ENCODE results near the gene ACR.

ACR gene

DNA sequence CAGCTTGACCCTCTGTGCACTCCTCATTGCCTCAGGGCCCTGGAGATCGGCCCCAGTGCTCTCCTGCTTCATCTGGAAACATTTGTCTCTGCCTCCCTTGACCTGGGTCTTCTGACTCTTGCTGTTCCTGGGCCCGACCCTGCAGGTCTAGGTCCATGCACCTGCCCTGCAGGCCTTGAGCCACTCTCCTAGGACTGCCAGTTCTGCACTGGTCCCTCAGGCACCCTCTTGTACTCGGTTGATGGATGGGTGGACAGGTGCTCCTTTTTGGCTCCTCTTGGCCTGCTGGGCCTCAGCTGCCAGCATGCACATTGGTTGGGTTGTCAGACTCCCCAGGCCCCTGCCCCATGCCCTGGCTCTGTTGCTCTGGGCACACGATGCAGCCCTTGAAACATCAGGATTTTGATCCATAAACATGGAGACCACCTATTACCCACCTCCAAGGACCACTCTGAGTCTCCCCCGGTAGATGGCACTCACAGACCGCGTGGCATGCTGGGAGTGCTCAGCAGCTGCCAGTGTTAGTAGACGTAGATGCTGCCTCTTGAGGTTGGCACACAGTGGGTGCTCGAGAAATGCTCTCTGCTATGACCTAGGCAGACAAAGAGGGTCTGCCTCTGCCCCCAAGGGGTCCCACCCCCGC, 20.2 kb upstream of the ACR start:
- DNase-seq (ENCODE audit: low read depth), result no peak

DNA sequence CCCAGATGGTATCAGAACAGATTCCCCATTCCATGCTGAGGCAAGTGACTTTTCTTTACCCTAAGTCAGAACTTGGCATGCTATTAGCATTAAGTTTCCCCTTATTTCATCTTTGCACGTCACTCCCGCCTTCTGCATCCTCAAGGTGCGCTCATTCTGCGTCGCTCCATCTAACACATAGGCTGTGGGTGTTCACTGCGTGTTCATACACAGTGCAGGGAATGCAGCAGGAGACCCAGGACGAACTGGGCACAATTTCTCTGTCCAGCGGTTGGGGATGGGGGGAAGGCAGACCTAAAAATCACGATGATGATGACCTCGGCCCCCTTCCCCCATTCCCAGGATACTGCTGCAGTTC, 19.7 kb upstream of the ACR start:
- no peak for DNase-seq (ENCODE audit: low read depth)

GRCh38 chr22:50719814-50720300, 18.1 kb upstream of the ACR start:
- DNase-seq (ENCODE audit: low read depth), result no peak

DNA sequence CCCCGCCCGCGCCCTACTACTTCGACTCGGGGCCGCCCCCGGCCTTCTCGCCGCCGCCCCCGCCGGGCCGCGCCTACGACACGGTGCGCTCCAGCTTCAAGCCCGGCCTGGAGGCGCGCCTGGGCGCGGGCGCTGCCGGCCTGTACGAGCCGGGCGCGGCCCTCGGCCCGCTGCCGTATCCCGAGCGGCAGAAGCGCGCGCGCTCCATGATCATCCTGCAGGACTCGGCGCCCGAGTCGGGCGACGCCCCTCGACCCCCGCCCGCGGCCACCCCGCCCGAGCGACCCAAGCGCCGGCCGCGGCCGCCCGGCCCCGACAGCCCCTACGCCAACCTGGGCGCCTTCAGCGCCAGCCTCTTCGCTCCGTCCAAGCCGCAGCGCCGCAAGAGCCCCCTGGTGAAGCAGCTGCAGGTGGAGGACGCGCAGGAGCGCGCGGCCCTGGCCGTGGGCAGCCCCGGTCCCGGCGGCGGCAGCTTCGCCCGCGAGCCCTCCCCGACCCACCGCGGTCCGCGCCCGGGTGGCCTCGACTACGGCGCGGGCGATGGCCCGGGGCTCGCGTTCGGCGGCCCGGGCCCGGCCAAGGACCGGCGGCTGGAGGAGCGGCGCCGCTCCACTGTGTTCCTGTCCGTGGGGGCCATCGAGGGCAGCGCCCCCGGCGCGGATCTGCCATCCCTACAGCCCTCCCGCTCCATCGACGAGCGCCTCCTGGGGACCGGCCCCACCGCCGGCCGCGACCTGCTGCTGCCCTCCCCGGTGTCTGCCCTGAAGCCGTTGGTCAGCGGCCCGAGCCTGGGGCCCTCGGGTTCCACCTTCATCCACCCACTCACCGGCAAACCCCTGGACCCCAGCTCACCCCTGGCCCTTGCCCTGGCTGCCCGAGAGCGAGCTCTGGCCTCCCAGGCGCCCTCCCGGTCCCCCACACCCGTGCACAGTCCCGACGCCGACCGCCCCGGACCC, 17.4 kb upstream of the ACR start:
- DNase-seq (ENCODE audit: low read depth), result no peak

DNA sequence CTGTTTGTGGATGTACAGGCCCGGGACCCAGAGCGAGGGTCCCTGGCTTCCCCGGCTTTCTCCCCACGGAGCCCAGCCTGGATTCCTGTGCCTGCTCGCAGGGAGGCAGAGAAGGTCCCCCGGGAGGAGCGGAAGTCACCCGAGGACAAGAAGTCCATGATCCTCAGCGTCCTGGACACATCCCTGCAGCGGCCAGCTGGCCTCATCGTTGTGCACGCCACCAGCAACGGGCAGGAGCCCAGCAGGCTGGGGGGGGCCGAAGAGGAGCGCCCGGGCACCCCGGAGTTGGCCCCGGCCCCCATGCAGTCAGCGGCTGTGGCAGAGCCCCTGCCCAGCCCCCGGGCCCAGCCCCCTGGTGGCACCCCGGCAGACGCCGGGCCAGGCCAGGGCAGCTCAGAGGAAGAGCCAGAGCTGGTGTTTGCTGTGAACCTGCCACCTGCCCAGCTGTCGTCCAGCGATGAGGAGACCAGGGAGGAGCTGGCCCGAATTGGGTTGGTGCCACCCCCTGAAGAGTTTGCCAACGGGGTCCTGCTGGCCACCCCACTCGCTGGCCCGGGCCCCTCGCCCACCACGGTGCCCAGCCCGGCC, 16.7 kb upstream of the ACR start:
- no peak for DNase-seq (ENCODE audit: low read depth)

DNA sequence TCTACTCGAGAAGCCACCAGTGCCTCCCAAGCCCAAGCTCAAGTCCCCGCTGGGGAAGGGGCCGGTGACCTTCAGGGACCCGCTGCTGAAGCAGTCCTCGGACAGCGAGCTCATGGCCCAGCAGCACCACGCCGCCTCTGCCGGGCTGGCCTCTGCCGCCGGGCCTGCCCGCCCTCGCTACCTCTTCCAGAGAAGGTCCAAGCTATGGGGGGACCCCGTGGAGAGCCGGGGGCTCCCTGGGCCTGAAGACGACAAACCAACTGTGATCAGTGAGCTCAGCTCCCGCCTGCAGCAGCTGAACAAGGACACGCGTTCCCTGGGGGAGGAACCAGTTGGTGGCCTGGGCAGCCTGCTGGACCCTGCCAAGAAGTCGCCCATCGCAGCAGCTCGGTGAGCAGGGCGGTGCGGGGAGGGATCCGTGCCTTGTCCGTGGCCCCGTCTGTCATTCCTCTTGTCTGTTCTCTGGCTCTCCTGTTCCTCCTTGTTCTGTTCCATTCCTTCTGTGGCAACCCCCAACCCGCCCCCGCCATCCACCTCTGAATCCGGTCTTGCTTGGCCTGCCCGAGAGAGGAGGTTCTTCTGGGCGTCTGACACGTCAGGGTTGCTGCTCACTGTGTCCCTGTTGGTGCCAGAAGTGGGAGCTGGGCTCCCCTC, 15.8 kb upstream of the ACR start:
- DNase-seq (ENCODE audit: low read depth), result no peak

DNA sequence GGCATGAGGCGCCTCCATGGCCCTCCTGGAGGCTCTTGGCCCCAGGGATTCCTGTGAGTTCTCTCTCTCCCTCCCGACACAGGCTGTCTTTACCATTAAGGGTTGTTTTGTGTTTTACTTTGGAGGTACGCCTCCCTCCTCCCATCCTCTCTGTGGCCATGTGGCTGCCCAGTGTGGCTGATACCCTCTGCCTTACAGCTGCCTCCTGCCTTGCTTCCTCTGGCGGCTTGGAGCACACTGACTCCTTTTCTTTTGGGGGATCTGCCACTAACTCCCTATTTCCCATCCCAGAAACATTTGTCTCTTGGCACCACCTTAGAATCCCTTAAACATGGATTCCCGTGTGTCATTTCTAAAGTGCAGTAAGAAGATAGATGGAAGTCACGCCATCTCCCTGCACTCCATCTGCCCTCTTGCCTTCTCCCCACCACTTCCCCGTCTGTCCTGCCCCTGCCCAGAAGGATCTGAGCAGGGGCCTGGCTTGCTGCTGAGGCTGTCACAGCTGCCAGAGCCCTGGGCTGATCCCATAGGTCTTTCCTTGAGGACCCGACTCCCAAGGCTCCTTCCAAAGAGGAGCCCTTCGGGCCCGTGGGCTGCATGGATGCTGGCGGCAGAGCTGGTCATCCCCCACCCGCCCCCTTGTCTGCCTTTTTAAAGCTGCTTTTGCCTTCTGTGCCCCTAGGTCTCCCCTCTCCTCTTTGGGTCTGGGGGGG, 15.1 kb upstream of the ACR start:
- no peak for DNase-seq (ENCODE audit: low read depth)

DNA sequence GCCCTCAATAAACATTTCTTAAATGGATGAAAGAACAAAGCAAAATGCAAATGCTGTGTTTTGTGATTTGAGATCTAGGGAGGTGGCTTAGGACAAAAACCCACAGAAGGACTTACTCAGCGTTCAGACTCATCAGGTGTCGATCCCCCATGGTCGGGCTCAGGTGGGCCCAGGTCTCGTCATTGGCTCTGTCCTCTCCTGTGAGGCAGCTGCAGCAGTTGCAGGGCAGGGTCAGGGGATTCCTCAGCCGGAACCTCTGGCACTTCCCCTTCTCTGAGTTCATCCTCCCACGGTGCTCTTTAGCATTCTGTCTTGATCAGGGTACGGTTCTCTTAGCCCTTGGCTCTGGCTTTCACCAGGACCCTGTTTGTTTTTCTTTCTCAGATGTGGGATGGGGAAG, 14.0 kb upstream of the ACR start:
- no peak for DNase-seq (ENCODE audit: low read depth)

- no peak for DNase-seq (ENCODE audit: low read depth)
These were observed 13.4 kb upstream of the ACR start for GRCh38 chr22:50724616-50725015.

DNA sequence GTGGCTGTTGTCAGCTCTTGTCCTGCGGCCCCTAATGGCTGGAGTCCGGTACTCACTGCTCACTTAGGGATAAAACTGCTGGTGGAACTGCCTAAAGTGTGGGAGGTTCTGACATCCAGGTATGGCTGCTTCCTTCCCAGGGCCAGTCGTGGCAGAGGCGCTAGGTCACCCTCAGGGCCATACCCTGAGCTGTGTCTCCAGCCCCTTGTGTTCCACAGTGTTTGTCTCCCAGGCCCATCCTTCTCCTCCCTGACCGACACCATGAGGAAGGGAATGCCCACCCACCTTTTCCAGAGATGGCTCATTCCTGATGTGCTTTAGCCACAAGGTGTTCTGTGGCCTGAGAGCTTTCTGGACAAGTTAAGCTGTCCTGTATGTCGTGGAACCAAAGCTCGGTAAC, 12.4 kb upstream of the ACR start:
- no peak for DNase-seq (ENCODE audit: low read depth)

GRCh38 chr22:50726643-50727340, 11.2 kb upstream of the ACR start:
- no peak for DNase-seq (ENCODE audit: low read depth)

DNA sequence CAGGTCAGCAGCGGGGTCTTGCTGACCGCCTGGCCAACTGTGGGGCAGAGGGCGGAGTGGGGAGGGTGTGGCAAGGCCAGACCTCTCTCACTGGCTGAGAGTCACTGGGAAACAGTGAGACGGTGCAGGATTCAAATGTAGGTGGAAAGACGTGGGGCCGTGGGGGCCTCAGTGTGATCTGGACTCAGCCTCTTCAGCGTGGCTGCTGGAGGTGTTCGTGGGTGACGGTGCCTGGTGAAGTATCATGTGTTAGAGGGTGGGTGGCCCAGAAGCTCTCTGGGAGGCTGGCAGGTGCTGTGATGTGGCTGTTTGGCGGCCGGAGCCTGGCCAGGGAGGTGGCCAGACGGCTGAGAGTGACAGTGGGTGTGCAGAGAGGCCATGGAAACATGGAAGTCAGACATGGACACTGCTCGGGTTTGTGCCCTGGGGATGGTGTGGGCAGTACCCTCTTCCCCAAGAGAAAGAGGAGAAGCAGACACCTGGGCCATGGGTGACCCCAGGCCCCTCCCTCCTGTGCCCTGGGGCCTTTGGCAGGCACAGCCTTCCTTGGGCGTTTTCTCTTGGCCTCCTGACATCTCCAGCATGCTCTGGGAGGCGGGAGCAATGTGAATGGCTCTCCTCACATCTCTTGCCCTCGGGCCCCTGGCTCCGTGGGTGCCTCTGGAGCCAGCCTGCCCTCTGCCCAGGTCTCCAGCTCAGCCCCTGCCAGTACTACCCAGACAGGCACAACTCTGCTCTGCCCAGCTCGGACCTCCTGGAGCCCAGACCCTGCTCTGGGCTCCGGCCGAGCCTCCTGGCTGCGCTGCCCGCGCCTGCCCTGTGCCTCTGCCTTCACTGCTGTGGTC, 10.1 kb upstream of the ACR start:
- no peak for DNase-seq (ENCODE audit: low read depth)

- no peak for DNase-seq (ENCODE audit: low read depth)
These were observed 9.5 kb upstream of the ACR start for GRCh38 chr22:50728523-50728931.

DNA sequence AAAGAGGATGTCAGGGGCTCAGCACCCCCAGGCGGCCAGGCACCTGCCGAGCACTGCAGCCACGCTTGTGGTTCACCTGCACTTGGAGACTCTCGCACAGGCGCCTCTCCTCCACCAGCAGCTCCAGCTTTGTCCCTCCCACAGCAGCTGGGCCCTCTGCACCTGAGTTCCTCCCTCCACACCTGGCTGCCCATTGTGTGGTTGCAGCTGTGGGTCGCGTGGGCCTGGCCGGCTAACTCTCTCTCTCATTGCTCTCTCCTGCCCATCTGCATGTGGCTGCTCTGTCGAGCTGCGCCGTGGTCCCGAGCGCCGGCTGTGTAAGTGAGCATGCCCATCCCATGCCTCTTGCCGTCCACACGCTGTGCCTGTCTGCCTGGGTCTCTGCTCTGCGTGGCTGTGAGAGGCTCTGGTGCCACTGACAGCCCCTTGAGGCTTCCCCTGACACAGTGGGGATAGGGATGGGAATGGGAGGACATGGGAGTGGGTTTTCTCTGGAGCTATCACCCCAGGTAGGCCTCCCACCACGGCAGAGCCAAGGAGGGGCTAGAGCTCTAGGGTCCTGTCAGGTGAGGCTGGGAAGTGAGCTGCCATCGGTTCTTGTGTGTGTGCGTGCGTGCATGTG, 8.5 kb upstream of the ACR start:
- DNase-seq (ENCODE audit: low read depth), result no peak

DNA sequence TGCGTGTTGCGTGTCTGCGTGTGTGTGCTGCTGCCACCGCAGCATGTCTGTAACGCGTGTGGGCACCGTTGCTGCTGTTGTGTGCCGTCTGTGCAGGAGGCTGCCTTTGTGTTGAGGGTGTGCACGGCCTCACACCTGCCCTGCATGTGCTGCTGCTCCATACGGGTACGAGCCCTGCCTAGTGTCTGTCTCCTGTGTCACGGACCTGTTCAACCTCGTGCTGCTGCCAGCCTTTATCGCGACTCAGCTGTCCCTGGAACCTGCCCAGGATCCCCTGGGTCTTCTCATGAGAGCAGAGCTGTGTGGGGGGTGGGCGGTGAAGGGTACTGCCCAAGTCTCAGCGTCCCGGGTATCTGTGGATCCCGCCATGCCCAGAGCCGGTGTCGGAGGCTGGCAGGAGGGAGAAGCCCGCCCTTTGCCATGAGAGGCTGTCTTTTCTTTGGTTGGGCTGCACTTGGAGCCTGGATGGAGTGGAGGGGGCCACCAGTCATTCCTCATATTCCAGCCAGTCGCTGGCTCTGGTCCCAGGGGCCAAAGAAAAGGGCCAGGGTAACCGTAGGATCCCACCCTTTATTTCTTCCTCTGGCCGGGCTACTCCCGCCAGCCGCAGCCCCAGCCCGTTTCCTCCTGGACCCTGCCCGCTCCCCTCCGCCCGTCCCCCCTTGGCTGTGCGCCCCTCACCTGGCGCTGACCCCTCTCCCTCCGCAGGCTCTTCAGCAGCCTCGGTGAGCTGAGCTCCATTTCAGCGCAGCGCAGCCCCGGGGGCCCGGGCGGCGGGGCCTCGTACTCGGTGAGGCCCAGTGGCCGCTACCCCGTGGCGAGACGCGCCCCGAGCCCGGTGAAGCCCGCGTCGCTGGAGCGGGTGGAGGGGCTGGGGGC, 7.8 kb upstream of the ACR start:
- DNase-seq (ENCODE audit: low read depth), result no peak

- no peak for DNase-seq (ENCODE audit: low read depth)
These were observed 6.9 kb upstream of the ACR start for GRCh38 chr22:50730941-50731661.

- DNase-seq (ENCODE audit: low read depth), result no peak
These were observed 6.0 kb upstream of the ACR start for GRCh38 chr22:50731811-50732624.

Data from HS-27A (cell line).